ENCODE measurements around the gene ENPP7.

The ENPP7 gene

DNA sequence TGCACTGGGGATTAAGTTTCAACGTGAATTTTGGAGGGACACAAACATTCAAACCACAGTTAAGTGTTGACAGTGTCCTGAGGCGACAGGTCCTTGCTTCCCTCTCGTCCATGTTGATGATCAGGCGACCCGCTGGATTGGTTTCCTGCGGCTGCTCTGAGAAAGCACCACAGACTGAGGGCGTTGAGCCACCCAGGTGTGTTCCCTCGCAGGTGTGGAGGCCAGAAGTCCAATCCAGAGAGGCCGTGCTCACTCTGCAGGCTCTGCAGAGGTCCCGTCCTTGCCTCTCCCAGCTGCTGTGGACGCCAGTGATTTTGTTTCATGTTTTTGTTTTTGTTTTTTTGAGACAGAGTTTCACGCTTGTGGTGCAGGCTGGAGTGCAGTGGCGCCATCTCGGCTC, 24.8 kb downstream of the ENPP7 start:
- TF ChIP-seq FOXP2 (optimal IDR thresholded peaks at IDR 0.05; ENCODE audit: borderline replicate concordance, extremely low read depth, extremely low read length, insufficient read depth) (no peak), POLR2AphosphoS5 (IDR thresholded peaks at IDR 0.05; ENCODE audit: low read depth, low read length) (no peak), SIN3A (IDR thresholded peaks at IDR 0.05; ENCODE audit: borderline replicate concordance, insufficient read depth, low read length) (no peak), TAF1 (IDR thresholded peaks at IDR 0.05; ENCODE audit: borderline replicate concordance, insufficient read depth, low read length) (no peak)

DNA sequence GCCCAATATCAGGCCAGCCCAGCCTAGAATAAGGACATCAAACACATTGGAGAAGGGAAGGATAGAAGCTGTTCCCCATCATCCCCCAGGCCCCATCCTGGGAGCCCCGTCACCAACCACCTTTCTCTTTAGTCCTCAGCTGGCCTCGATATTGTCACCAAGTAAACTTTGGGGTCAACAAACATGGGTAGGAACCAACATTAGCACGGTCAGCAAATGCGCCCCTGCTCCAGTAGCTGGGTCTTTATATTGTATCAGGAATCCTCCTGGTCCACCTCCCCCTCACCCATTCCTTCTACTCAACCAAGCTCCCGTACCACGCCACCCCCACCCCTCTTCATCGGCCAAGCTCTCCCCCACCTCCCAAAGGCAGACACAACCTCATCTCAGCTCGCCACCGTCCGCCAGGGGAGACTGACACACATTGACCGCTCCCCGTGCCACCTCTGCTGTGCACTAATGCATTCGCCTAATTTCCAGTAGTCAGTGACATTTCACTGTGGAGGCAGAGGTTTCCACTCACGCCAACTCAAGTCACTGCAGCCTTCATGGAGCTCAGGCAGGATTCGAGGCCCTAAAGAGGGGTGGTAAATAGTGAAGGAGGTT, 26.5 kb downstream of the ENPP7 start:
- no peak for TF ChIP-seq SIN3A (IDR thresholded peaks at IDR 0.05; ENCODE audit: borderline replicate concordance, insufficient read depth, low read length)
- no peak for TF ChIP-seq REST (IDR thresholded peaks at IDR 0.05; ENCODE audit: insufficient read depth in 1 of 2, low read depth in 2 of 2, low read length in 2 of 2)
- no peak for TF ChIP-seq POLR2AphosphoS5 (IDR thresholded peaks at IDR 0.05; ENCODE audit: low read depth, low read length)

GRCh38 chr17:79758271-79758670, 27.5 kb downstream of the ENPP7 start:
- TF ChIP-seq REST (IDR thresholded peaks at IDR 0.05; ENCODE audit: insufficient read depth in 1 of 2, low read depth in 2 of 2, low read length in 2 of 2) (no peak), POLR2AphosphoS5 (IDR thresholded peaks at IDR 0.05; ENCODE audit: low read depth, low read length) (no peak), FOXP2 (optimal IDR thresholded peaks at IDR 0.05; ENCODE audit: borderline replicate concordance, extremely low read depth, extremely low read length, insufficient read depth) (no peak), TAF1 (IDR thresholded peaks at IDR 0.05; ENCODE audit: borderline replicate concordance, insufficient read depth, low read length) (no peak), SIN3A (IDR thresholded peaks at IDR 0.05; ENCODE audit: borderline replicate concordance, insufficient read depth, low read length) (no peak)

DNA sequence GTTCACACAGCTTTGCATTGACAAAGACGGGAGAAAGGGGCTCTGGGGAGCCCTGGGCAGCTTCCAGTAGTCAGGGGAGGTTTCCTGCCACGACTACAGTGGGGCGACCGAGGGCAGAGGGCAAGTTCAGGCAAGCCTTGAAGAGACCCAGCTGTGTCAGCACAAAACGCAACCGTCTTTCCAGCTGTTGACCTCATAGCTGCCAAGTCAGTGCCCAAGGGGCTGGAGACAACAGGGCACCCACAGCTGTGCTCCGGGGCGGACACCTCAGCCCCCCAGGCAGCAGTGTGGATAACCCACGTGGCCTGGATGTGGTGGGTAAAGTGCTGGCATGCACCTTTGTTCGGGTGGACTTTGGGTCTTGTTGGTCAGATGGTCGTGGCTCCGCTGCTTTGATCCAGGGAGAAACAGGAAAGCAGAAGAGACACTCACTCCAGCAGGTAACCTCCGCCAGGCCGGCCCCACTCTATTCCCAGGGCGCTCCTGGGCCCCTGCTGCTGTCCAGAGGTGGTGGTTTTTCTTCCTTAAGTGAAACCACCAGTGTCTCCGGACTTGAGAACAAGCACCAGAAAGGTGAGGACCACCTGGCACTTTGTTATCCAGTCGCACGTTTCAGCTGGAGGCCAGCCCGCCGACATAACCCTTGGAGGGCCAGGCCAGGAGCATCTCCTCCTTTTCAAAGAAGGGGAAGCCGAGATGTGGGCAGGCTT, 29.6 kb downstream of the ENPP7 start:
- TF ChIP-seq FOXP2 (optimal IDR thresholded peaks at IDR 0.05; ENCODE audit: borderline replicate concordance, extremely low read depth, extremely low read length, insufficient read depth) (no peak), POLR2AphosphoS5 (IDR thresholded peaks at IDR 0.05; ENCODE audit: low read depth, low read length) (no peak), REST (IDR thresholded peaks at IDR 0.05; ENCODE audit: insufficient read depth in 1 of 2, low read depth in 2 of 2, low read length in 2 of 2) (no peak), TAF1 (IDR thresholded peaks at IDR 0.05; ENCODE audit: borderline replicate concordance, insufficient read depth, low read length) (no peak), SIN3A (IDR thresholded peaks at IDR 0.05; ENCODE audit: borderline replicate concordance, insufficient read depth, low read length) (no peak)

DNA sequence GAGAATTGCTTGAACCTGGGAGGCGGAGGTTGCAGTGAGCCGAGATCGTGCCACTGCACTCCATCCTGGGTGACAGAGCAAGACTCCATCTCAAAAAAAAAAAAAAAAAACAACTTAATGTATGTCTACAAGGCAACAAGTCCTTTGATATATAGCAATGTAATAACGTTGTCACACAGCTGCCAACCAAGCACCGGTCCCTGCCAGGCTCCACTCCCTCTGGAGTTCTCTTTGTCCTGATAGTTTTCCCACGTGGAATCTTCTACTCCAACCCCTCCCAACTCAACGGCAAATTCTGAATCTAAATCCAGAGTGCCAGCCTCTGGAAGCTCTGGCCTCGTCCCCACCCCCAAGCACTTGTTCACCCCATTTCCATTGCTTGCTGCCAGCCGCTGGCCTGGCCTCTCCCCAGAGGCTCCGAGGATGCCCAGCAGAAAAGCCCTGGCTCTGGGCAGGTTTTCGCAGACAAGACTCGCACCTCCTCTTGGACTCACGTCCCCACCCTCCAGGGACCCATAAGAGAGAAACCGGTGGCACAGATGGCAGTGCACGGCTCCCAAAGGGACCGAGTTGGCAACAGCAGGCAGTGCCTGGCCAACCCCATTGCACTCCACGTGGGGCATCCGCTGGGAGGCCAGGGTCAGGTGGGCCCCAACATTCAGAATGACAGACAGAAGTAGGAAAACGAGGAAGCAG, 31.3 kb downstream of the ENPP7 start:
- TF ChIP-seq POLR2AphosphoS5 (IDR thresholded peaks at IDR 0.05; ENCODE audit: low read depth, low read length) (no peak), SIN3A (IDR thresholded peaks at IDR 0.05; ENCODE audit: borderline replicate concordance, insufficient read depth, low read length) (no peak), FOXP2 (optimal IDR thresholded peaks at IDR 0.05; ENCODE audit: borderline replicate concordance, extremely low read depth, extremely low read length, insufficient read depth) (no peak), TAF1 (IDR thresholded peaks at IDR 0.05; ENCODE audit: borderline replicate concordance, insufficient read depth, low read length) (no peak), REST (IDR thresholded peaks at IDR 0.05; ENCODE audit: insufficient read depth in 1 of 2, low read depth in 2 of 2, low read length in 2 of 2) (no peak)
